Measurements from ENCODE around the gene NXPE3.

Gene NXPE3

GRCh38 chr3:101829437-101829830, 50.4 kb downstream of the NXPE3 start:
- TF ChIP-seq ZBTB17 (tag by site-specific recombination; IDR thresholded peaks at IDR 0.05) (peak; percentile 26; the same call in 1 of the 2 replicates), ZNF132 (tag by site-specific recombination; IDR thresholded peaks at IDR 0.05; ENCODE audit: borderline replicate concordance) (no peak)
- Histone ChIP-seq H3K4me1 (ENCODE audit: control insufficient read depth, insufficient read depth, low read length) (no peaks in the 10 kb centered on the region), H3K27ac (ENCODE audit: extremely low read depth, low read depth, low read length) (no peak overlapping the region), H3K36me3 (ENCODE audit: control insufficient read depth in 2 of 2, insufficient read depth in 1 of 2, low read length in 2 of 2) (no peaks in the 10 kb centered on the region), H3K9me3 (ENCODE audit: control insufficient read depth, insufficient read depth, low read depth, low read length) (no peaks in the 10 kb centered on the region), H3K4me3 (ENCODE audit: low read depth, low read length) (no peak overlapping the region)
- ChIA-PET CTCF (interaction anchor here (0.6 to 1.4 kb wide), 5 partner anchors 14 to 400 kb away, joined by 3 to 5 read pairs (median 3); no protein-coding TSS in a partner anchor), POLR2A (interaction anchor here (1.4 kb wide), 1 partner anchor 20 kb away, joined by 4 read pairs; the partner anchor contains the start of gene NFKBIZ)

- TF ChIP-seq ZNF677 (tag by site-specific recombination; IDR thresholded peaks at IDR 0.05) (no peak), ZNF610 (tag by site-specific recombination; IDR thresholded peaks at IDR 0.05; ENCODE audit: borderline replicate concordance) (no peak), ZNF155 (tag by site-specific recombination; IDR thresholded peaks at IDR 0.05) (no peak), MZF1 (tag by site-specific recombination; IDR thresholded peaks at IDR 0.05; ENCODE audit: borderline replicate concordance) (no peak), ZNF274 (IDR thresholded peaks at IDR 0.05; ENCODE audit: low read length) (no peak), ZNF274 (tag by site-specific recombination; IDR thresholded peaks at IDR 0.05; ENCODE audit: borderline replicate concordance) (no peak), ZNF391 (tag by site-specific recombination; IDR thresholded peaks at IDR 0.05; ENCODE audit: borderline replicate concordance, low read depth) (no peak), ZNF561 (tag by site-specific recombination; IDR thresholded peaks at IDR 0.05; ENCODE audit: borderline replicate concordance) (no peak), ZNF843 (tag by site-specific recombination; IDR thresholded peaks at IDR 0.05) (no peak), ZNF645 (tag by site-specific recombination; IDR thresholded peaks at IDR 0.05) (no peak), ZNF426 (tag by site-specific recombination; IDR thresholded peaks at IDR 0.05) (no peak)
- TF ChIP-seq, protein P1, sequence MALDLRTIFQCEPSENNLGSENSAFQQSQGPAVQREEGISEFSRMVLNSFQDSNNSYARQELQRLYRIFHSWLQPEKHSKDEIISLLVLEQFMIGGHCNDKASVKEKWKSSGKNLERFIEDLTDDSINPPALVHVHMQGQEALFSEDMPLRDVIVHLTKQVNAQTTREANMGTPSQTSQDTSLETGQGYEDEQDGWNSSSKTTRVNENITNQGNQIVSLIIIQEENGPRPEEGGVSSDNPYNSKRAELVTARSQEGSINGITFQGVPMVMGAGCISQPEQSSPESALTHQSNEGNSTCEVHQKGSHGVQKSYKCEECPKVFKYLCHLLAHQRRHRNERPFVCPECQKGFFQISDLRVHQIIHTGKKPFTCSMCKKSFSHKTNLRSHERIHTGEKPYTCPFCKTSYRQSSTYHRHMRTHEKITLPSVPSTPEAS (tag by site-specific recombination; IDR thresholded peaks at IDR 0.05), result no peak
- TF ChIP-seq, protein P2, sequence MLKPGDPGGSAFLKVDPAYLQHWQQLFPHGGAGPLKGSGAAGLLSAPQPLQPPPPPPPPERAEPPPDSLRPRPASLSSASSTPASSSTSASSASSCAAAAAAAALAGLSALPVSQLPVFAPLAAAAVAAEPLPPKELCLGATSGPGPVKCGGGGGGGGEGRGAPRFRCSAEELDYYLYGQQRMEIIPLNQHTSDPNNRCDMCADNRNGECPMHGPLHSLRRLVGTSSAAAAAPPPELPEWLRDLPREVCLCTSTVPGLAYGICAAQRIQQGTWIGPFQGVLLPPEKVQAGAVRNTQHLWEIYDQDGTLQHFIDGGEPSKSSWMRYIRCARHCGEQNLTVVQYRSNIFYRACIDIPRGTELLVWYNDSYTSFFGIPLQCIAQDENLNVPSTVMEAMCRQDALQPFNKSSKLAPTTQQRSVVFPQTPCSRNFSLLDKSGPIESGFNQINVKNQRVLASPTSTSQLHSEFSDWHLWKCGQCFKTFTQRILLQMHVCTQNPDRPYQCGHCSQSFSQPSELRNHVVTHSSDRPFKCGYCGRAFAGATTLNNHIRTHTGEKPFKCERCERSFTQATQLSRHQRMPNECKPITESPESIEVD (tag by site-specific recombination; IDR thresholded peaks at IDR 0.05), result no peak
- CTCF ChIA-PET, result interaction anchor here (0.6 to 1.4 kb wide), 4 partner anchors 16 to 399 kb away, joined by 3 to 5 read pairs (median 4); no protein-coding TSS in a partner anchor
- no peaks in the 10 kb centered on the region for H3K4me1 ChIP-seq (ENCODE audit: control insufficient read depth, insufficient read depth, low read length)
- no peaks in the 10 kb centered on the region for H3K36me3 ChIP-seq (ENCODE audit: control insufficient read depth in 2 of 2, insufficient read depth in 1 of 2, low read length in 2 of 2)
- no peak overlapping the region for H3K4me3 ChIP-seq (ENCODE audit: low read depth, low read length)
- H3K9me3 ChIP-seq (ENCODE audit: control insufficient read depth, insufficient read depth, low read depth, low read length), result no peaks in the 10 kb centered on the region
- POLR2A ChIA-PET, result interaction anchor here (1.4 kb wide), 1 partner anchor 20 kb away, joined by 4 read pairs; the partner anchor contains the start of gene NFKBIZ
- H3K27ac ChIP-seq (ENCODE audit: extremely low read depth, low read depth, low read length), result no peak overlapping the region
These were observed 50.9 kb downstream of the NXPE3 start for GRCh38 chr3:101829874-101830273.

- ChIA-PET CTCF (interaction anchor here (0.8 kb wide), 1 partner anchor 72 kb away, joined by 4 read pairs; no protein-coding TSS in a partner anchor), POLR2A (interaction anchor here (1.0 kb wide), 1 partner anchor 16 kb away, joined by 3 read pairs; the partner anchor contains the start of gene NFKBIZ)
- Histone ChIP-seq H3K4me1 (ENCODE audit: control insufficient read depth, insufficient read depth, low read length) (no peaks in the 10 kb centered on the region), H3K36me3 (ENCODE audit: control insufficient read depth in 2 of 2, insufficient read depth in 1 of 2, low read length in 2 of 2) (no peaks in the 10 kb centered on the region), H3K9me3 (ENCODE audit: control insufficient read depth, insufficient read depth, low read depth, low read length) (no peaks in the 10 kb centered on the region), H3K4me3 (ENCODE audit: low read depth, low read length) (no peak overlapping the region), H3K27ac (ENCODE audit: extremely low read depth, low read depth, low read length) (no peak overlapping the region)
- TF ChIP-seq ZNF19 (tag by site-specific recombination; IDR thresholded peaks at IDR 0.05; ENCODE audit: low read depth), result no peak
- TF ChIP-seq ZFP3 (tag by site-specific recombination; IDR thresholded peaks at IDR 0.05; ENCODE audit: low read depth), result no peak
- TF ChIP-seq, protein P3, sequence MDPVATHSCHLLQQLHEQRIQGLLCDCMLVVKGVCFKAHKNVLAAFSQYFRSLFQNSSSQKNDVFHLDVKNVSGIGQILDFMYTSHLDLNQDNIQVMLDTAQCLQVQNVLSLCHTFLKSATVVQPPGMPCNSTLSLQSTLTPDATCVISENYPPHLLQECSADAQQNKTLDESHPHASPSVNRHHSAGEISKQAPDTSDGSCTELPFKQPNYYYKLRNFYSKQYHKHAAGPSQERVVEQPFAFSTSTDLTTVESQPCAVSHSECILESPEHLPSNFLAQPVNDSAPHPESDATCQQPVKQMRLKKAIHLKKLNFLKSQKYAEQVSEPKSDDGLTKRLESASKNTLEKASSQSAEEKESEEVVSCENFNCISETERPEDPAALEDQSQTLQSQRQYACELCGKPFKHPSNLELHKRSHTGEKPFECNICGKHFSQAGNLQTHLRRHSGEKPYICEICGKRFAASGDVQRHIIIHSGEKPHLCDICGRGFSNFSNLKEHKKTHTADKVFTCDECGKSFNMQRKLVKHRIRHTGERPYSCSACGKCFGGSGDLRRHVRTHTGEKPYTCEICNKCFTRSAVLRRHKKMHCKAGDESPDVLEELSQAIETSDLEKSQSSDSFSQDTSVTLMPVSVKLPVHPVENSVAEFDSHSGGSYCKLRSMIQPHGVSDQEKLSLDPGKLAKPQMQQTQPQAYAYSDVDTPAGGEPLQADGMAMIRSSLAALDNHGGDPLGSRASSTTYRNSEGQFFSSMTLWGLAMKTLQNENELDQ (tag by site-specific recombination; IDR thresholded peaks at IDR 0.05; ENCODE audit: low read depth), result no peak
- TF ChIP-seq ZBTB7A (tag by site-specific recombination; IDR thresholded peaks at IDR 0.05; ENCODE audit: low read depth), result no peak
- TF ChIP-seq MYNN (tag by site-specific recombination; IDR thresholded peaks at IDR 0.05; ENCODE audit: borderline replicate concordance), result no peak
- TF ChIP-seq BCL11A (tag by site-specific recombination; IDR thresholded peaks at IDR 0.05; ENCODE audit: low read depth), result no peak
- no peak for TF ChIP-seq ZNF114 (tag by site-specific recombination; IDR thresholded peaks at IDR 0.05)
- TF ChIP-seq ZNF560 (tag by site-specific recombination; IDR thresholded peaks at IDR 0.05; ENCODE audit: borderline replicate concordance), result no peak
- no peak for TF ChIP-seq MZF1 (tag by site-specific recombination; IDR thresholded peaks at IDR 0.05; ENCODE audit: borderline replicate concordance)
- no peak for TF ChIP-seq ZNF394 (tag by site-specific recombination; IDR thresholded peaks at IDR 0.05; ENCODE audit: borderline replicate concordance)
- TF ChIP-seq OVOL3 (tag by site-specific recombination; IDR thresholded peaks at IDR 0.05), result no peak
These were observed 54.5 kb downstream of the NXPE3 start for GRCh38 chr3:101833446-101833974.
